Vagina (tissue), 2 donors: ENCODE results near the gene DPP3. TPM values are rescaled to one million over a fixed set of nuclear protein-coding genes. Genes with fewer than 3 reads are reported as not detected.
A peak's percentile ranks its signal among the peaks of the same experiment; 100 is the strongest.

ENCODE experiments used
- DNase-seq, 2 donors: peaks; one replicate each; pipeline ENCODE4 v3.0.0-alpha.2; 2017; ENCODE audit errors: extremely low spot score in 2 of 2
- H3K27ac ChIP-seq: fragments of 200-600 bp; sonication (generic); one replicate; pipeline ENCODE4 v1.5.1; 2019
- H3K27me3 ChIP-seq: fragments of 200-600 bp; sonication (generic); one replicate; pipeline ENCODE4 v1.5.1; 2019
- H3K36me3 ChIP-seq, 2 donors: fragments of 200-600 bp; sonication (generic); one replicate each; pipeline ENCODE4 v1.5.1; 2017 to 2019
- H3K4me1 ChIP-seq: fragments of 200-600 bp; sonication (generic); one replicate; pipeline ENCODE4 v1.5.1; 2019
- H3K4me3 ChIP-seq, 2 donors: fragments of 200-600 bp; sonication (generic); 1 replicate in 1 of 2; 2 replicates in 1 of 2; pipeline ENCODE4 v1.5.1; 2016 to 2019
- H3K9me3 ChIP-seq: fragments of 200-600 bp; sonication (generic); one replicate; pipeline ENCODE4 v1.5.1; 2019
- CTCF ChIP-seq, 3 experiments: fragments of 450-650 bp in 2 of 3; fragments of 200-600 bp in 1 of 3; sonication (generic) in 1 of 3; IDR thresholded peaks; one replicate each; pipeline ENCODE4 v1.5.1; 2017 to 2019; ENCODE audit warnings: antibody characterized with exemption in 3 of 3, mild to moderate bottlenecking in 2 of 3, moderate library complexity in 2 of 3
- POLR2A ChIP-seq, 2 donors: fragments of 450-650 bp; IDR thresholded peaks; one replicate each; pipeline ENCODE4 v1.6.1; 2017; ENCODE audit warnings: antibody characterized with exemption in 2 of 2, mild to moderate bottlenecking in 2 of 2, moderate library complexity in 2 of 2
- POLR2AphosphoS5 ChIP-seq, 2 donors: sonication (generic); formaldehyde crosslinking; IDR thresholded peaks; one replicate each; pipeline ENCODE4 v1.9.0; 2017; ENCODE audit warnings: antibody characterized with exemption in 2 of 2, mild to moderate bottlenecking in 2 of 2, low read depth in 1 of 2; ENCODE audit not compliant: insufficient read depth in 1 of 2
- intact Hi-C: fragments of 100-400 bp; cut with DNase I; formaldehyde crosslinking; loops from one replicate; pipeline ENCODE4 v1.15.1; 2023
- total RNA-seq: library from RNA; depleted of rRNA; stranded (reverse); fragments of >200 nt; gene quantifications from one replicate; pipeline ENCODE4 v1.2.3, GENCODE V29; 2016

The DPP3 gene
- total RNA-seq, 1 donor from 2014 or later = 10.8 TPM

GRCh38 chr11:66505276-66505816 is 25.1 kb downstream of the DPP3 start:
- Histone ChIP-seq H3K9me3 (no peaks in the 10 kb centered on the region), H3K4me3 (no peak overlapping the region), H3K27me3 (no peaks in the 10 kb centered on the region), H3K27ac (no peak overlapping the region), H3K36me3 (peaks cover 0 to 13% of the 10 kb centered on the region in 2 donors), H3K4me1 (no peaks in the 10 kb centered on the region)
- DNase-seq = no peak
- intact Hi-C loops = no loop called here
- TF ChIP-seq CTCF (IDR thresholded peaks at IDR 0.05) = no peak
- no peak for TF ChIP-seq POLR2A (IDR thresholded peaks at IDR 0.05)

DNA sequence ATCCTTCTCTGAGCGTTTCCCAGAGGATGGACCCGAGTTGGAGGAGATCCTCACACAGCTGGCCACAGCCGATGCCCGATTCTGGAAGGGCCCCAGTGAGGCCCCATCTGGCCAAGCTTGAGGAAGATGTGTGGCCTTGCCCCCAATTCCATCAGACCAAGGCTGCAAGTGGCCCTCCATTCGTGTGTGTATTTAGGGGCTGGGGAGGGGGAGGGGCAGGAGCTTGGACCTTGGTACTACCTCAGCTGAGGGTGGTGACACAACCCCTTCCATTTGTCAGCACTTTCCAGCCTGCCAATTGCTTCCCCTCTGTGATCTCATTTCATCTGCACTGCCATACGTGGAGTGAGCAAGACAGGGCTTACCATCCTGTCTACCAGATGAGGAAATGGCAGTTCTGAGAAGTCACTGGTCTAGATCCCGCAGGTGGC is 28.9 kb downstream of the DPP3 start:
- Histone ChIP-seq H3K27me3 (no peaks in the 10 kb centered on the region), H3K36me3 (peaks cover 0 to 8% of the 10 kb centered on the region in 2 donors), H3K9me3 (no peaks in the 10 kb centered on the region), H3K4me3 (no peak overlapping the region), H3K4me1 (peaks cover 11% of the 10 kb centered on the region), H3K27ac (no peak overlapping the region)
- TF ChIP-seq POLR2A (IDR thresholded peaks at IDR 0.05) = no peak
- no peak for TF ChIP-seq CTCF (IDR thresholded peaks at IDR 0.05)
- TF ChIP-seq POLR2AphosphoS5 (IDR thresholded peaks at IDR 0.05; ENCODE audit: insufficient read depth in 1 of 2, low read depth in 1 of 2) = no peak
- DNase-seq = no peak
- intact Hi-C loops = no loop called here

DNA sequence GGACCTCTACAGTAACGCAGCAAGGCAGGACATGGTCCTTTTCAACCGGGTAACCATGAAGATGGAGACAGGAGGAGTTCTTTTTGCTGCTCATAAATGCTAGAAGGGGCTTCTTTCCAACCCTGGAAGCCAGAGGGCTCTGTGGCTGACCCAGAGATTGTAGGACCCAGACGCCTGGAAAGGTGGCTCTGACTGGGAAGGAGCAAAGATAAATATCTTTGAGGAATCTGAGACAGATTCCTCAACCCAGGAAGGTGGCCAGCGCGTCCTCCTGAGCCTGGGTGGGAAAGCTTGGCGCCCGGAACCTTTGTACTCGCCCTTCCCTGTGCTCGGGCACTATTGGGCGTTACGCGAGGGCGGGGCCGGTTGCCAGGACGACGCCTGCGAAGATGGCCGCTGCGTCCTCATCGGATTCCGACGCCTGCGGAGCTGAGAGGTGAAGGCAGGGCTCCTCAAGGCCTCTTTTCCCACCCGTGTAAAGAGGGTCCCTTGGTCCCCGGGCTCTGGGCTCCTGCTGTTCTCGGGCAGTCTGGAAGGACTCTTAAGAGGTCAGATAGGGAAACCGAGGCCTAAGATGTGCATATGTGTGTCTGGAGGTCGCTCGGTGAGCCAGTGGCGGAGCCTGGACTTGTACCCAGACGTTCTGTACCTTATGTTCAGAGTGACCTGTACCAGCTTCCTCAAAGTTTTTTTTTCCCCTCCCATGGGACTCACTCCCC is 30.2 kb downstream of the DPP3 start, which contains the start of gene BBS1:
Gene BBS1, plus strand, starts transcription at position 365 of the 719 bp plus-strand sequence. Its CDS starts 25 bp downstream, at position 390.
- intact Hi-C loops = no loop called here
- Histone ChIP-seq H3K27ac (peak within 1 kb of the TSS; percentile 71), H3K4me3 (peak within 1 kb of the TSS; percentile 61 to 78), H3K27me3 (no peaks in the 10 kb centered on the region), H3K4me1 (peaks cover 11% of the 10 kb centered on the region), H3K36me3 (no peaks in the 10 kb centered on the region), H3K9me3 (no peaks in the 10 kb centered on the region)
- no peak for DNase-seq
- TF ChIP-seq CTCF (IDR thresholded peaks at IDR 0.05) (peak in 1 of 3 experiments; percentile 12), POLR2A (IDR thresholded peaks at IDR 0.05) (peak in 1 of 2 donors; percentile 23), POLR2AphosphoS5 (IDR thresholded peaks at IDR 0.05; ENCODE audit: insufficient read depth in 1 of 2, low read depth in 1 of 2) (peak; percentile 83 to 90)

DNA sequence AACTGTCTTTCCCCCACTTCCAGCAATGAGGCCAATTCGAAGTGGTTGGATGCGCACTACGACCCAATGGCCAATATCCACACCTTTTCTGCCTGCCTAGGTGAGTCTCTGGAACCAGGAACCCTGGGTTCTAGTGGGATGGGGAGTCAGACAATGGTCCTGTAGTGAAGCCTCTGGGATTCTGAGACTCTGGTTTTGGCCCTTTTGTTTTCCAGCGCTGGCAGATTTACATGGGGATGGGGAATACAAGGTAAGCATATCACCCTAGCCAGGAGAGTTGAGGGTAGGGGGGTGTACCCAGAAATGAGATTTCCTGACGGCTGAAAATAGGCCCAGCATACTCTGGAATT is 30.7 kb downstream of the DPP3 start:
- Histone ChIP-seq H3K4me3 (peak overlapping the region; percentile 61 to 78), H3K27ac (peak overlapping the region; percentile 25), H3K9me3 (no peaks in the 10 kb centered on the region), H3K27me3 (no peaks in the 10 kb centered on the region), H3K4me1 (peaks cover 11% of the 10 kb centered on the region), H3K36me3 (no peaks in the 10 kb centered on the region)
- DNase-seq = no peak
- intact Hi-C loops = no loop called here
- TF ChIP-seq CTCF (IDR thresholded peaks at IDR 0.05) (no peak), POLR2A (IDR thresholded peaks at IDR 0.05) (no peak), POLR2AphosphoS5 (IDR thresholded peaks at IDR 0.05; ENCODE audit: insufficient read depth in 1 of 2, low read depth in 1 of 2) (no peak)

DNA sequence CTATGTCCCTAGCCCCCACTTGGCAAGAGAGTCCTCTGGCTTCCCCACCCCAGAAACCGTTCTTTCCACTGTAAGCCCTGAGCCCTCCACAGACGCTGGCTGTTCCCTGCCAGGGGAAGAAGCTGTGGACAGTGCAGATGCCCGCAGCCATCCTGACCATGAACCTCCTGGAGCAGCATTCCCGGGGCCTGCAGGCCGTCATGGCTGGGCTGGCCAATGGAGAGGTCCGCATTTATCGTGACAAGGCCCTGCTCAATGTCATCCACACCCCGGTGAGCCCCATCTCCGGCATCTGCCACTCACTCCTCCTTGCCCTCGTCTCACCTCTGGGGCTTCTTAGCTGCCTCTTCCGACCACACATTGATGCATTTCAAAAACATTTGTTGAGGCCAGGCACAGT is 43.4 kb downstream of the DPP3 start:
- no peak overlapping the region for H3K4me3 ChIP-seq
- no peaks in the 10 kb centered on the region for H3K4me1 ChIP-seq
- no peak for TF ChIP-seq POLR2A (IDR thresholded peaks at IDR 0.05)
- TF ChIP-seq CTCF (IDR thresholded peaks at IDR 0.05) = no peak
- no peak for TF ChIP-seq POLR2AphosphoS5 (IDR thresholded peaks at IDR 0.05; ENCODE audit: insufficient read depth in 1 of 2, low read depth in 1 of 2)
- H3K27ac ChIP-seq = no peak overlapping the region
- DNase-seq = no peak
- H3K36me3 ChIP-seq = peaks cover 0 to 55% of the 10 kb centered on the region in 2 donors
- intact Hi-C loops = no loop called here
- no peaks in the 10 kb centered on the region for H3K9me3 ChIP-seq
- no peaks in the 10 kb centered on the region for H3K27me3 ChIP-seq
